HEK293T (cell line): Measurements from ENCODE around the gene CDK5RAP2.

Experiments
- ARNT ChIP-seq: fragments of 450-650 bp; IDR thresholded peaks from 2 replicates; pipeline ENCODE4 v1.6.1; 2017; ENCODE audit warnings: mild to moderate bottlenecking
- BHLHE40 ChIP-seq: fragments of 450-650 bp; IDR thresholded peaks from 2 replicates; pipeline ENCODE4 v1.6.1; 2016; ENCODE audit warnings: mild to moderate bottlenecking, moderate library complexity, borderline replicate concordance
- ELF4 ChIP-seq: fragments of 450-650 bp; IDR thresholded peaks from 2 replicates; pipeline ENCODE4 v1.6.1; 2017; ENCODE audit warnings: antibody characterized with exemption
- FOXA1 ChIP-seq: fragments of 450-650 bp; IDR thresholded peaks from 2 replicates; pipeline ENCODE4 v1.6.1; 2016; ENCODE audit warnings: mild to moderate bottlenecking
- FOXM1 ChIP-seq: fragments of 450-650 bp; IDR thresholded peaks from 2 replicates; pipeline ENCODE4 v1.6.1; 2017; ENCODE audit warnings: mild to moderate bottlenecking, borderline replicate concordance
- HDGF ChIP-seq: fragments of 450-650 bp; IDR thresholded peaks from 2 replicates; pipeline ENCODE4 v1.6.1; 2017; ENCODE audit warnings: antibody characterized with exemption, borderline replicate concordance
- L3MBTL2 ChIP-seq: fragments of 450-650 bp; conservative IDR thresholded peaks from 2 replicates; pipeline ENCODE4 v1.6.1; 2016; ENCODE audit warnings: mild to moderate bottlenecking
- LEF1 ChIP-seq: fragments of 450-650 bp; IDR thresholded peaks from 2 replicates; pipeline ENCODE4 v1.6.1; 2017; ENCODE audit warnings: mild to moderate bottlenecking, borderline replicate concordance
- NFRKB ChIP-seq: fragments of 450-650 bp; IDR thresholded peaks from 2 replicates; pipeline ENCODE4 v1.6.1; 2016; ENCODE audit warnings: mild to moderate bottlenecking, moderate library complexity
- SP1 ChIP-seq: fragments of 450-650 bp; IDR thresholded peaks from 2 replicates; pipeline ENCODE4 v1.6.1; 2017
- SUZ12 ChIP-seq: fragments of 450-650 bp; IDR thresholded peaks from 2 replicates; pipeline ENCODE4 v1.6.1; 2016; ENCODE audit warnings: mild to moderate bottlenecking
- TARDBP ChIP-seq: fragments of 450-650 bp; IDR thresholded peaks from 2 replicates; pipeline ENCODE4 v1.6.1; 2016
- ZNF384 ChIP-seq: fragments of 450-650 bp; IDR thresholded peaks from 2 replicates; pipeline ENCODE4 v1.6.1; 2016
- TF ChIP-seq, protein P1 (sequence below): fragments of 450-650 bp; IDR thresholded peaks from 2 replicates; pipeline ENCODE4 v1.6.1; 2016

DNA sequence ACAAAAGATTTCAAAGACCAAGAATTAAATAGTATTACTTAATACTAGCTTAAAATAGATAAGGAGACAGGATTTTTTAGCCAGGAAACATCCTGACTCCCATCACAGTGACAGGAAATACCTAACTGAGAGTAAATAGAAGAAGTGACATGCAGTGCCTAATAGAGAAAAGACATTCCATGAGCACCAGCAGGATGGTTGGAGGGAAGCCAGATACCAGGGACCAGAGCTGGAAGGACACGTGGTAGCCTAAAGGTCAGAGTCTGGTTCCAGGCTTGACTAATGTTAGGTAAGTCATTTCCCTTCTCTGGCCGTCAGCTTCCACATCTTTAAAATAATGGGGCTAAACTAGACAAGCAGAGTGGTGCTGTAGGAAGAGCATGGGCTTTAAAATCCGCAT is 41.6 kb downstream of the CDK5RAP2 start:
- TF ChIP-seq NFRKB = no peak
- no peak for TF ChIP-seq TARDBP
- no peak for TF ChIP-seq L3MBTL2
- TF ChIP-seq ZNF384 = no peak
- TF ChIP-seq ARNT = no peak
- TF ChIP-seq BHLHE40 = no peak
- TF ChIP-seq LEF1 = no peak
- TF ChIP-seq SP1 = no peak
- TF ChIP-seq ELF4 = no peak
- TF ChIP-seq FOXM1 = no peak
- TF ChIP-seq SUZ12 = no peak
- TF ChIP-seq FOXA1 = no peak
- TF ChIP-seq HDGF = no peak
- TF ChIP-seq, protein P1, sequence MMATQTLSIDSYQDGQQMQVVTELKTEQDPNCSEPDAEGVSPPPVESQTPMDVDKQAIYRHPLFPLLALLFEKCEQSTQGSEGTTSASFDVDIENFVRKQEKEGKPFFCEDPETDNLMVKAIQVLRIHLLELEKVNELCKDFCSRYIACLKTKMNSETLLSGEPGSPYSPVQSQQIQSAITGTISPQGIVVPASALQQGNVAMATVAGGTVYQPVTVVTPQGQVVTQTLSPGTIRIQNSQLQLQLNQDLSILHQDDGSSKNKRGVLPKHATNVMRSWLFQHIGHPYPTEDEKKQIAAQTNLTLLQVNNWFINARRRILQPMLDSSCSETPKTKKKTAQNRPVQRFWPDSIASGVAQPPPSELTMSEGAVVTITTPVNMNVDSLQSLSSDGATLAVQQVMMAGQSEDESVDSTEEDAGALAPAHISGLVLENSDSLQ = no peak
